ENCODE measurements around the gene STAB2.
"Not testable (repeated sequence)": the region's sequence is repeated elsewhere in the genome, so short reads cannot be mapped to it uniquely, and the experiment has no call there.

STAB2 gene

DNA sequence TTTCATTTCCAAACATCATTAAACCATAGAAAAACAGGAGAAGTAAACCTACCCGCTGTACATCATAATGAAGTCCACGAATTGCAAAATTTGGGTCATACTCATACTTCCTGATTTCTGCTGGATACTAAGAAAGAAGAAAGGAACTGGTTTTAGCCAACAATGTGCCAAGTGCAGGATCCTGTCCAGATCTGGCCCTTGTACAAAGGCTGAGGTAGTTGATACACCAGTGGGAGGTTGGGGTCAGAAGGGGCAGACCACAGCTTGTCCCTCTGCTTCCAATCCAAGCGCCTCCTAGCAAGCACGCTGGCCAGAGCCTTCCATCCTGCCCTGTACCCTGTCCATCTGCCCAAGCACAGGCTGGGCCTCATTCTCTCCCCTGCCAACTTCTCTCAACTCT lies 219.7 kb downstream of the STAB2 start:
- no peak for DNase-seq (ENCODE audit: low read depth, low spot score)

DNA sequence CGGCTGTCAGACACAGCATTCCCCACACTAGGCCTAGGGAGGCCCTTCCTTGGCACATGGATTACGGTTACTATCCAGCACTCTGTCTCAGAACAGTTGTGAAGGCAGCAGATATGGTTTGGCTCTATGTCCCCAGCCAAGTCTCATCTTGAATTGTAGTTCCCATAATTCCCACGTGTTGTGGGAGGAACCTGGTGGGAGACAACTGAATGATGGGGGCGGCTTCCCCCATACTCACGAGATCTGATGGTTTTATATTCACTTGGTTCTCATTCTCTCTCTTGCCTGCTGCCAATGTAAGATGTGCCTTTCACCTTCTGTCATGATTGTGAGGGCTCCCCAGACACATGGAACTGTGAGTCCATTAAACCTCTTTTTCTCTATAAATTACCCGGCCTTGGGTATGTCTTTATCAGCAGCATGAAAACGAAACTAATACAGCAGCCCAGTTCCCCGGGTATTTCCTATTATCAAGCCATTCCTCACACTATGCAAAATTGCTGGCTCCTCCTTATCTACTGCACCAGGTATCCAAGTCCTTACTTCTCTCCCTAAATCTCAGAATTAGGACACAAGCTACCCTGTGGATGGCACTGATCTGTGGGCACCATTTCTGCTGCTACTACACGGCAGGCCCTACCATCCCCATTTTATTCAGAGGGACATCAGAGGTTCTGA lies 220.6 kb downstream of the STAB2 start:
- DNase-seq (ENCODE audit: low read depth, low spot score) = no peak

DNA sequence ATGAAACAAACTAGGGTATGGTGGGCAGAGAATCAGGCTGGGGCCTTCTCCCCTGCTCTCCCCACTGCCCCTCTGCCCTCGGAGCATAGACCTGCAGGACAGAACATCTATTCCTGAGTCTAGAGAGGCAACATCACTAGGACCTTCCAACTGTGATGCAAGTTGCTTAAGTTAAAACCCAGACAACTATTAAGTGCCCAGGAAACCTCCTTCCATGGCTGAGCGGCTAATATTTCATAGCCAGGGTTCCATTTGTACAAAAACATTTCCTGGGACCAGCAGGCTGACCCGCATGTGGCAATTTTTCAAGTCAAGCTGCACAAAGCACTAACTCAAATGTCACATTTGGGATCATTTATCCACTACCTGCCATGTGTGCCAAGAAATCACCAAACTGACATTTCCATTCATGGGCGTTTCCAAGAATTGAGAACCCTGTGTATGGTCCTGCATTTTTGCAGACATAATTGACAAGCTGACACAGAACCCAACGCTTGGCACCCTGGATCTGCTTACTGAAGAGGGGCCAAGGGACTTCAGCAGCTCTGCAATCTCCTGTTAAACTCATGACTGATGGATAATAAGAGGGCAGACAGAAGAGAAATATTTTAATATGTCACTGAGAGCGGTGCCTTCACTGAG lies 221.3 kb downstream of the STAB2 start:
- no peak for DNase-seq (ENCODE audit: low read depth, low spot score)

DNA sequence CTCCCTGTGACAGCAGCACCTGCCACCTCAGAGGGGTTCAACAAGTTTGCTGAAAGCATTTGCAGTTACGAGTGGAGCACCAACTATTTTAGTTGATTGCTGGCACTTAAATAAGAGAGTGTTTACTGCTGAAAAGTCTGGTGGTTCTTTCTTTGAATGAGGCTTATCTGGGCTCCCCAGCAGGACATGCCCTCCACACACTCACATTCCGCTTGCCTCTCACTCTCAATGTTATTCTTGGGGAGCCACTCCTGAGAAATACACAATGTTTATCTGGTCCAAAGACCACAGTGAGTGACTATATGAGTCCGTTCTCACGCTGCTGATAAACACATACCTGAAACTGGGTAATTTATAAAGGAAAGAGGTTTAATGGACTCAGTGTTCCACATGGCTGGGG lies 222.1 kb downstream of the STAB2 start:
- no peak for DNase-seq (ENCODE audit: low read depth, low spot score)

DNA sequence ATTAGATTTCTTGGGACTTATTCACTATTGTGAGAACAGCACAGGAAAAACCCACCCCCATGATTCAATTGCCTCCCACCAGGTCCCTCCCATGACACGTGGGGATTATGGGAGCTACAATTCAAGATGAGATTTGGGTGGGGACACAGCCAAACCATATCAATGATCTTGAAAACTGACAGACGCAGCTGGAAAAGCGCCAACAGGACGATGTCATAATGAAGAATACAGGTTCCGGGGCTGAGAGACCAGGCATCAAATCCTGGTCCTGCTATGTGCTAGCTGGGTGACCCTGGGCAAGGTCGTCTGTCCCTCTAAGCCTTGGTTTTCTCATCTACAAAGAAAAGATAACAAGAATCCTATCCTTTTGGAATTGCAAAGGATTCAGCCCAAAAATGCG lies 222.6 kb downstream of the STAB2 start:
- DNase-seq (ENCODE audit: low read depth, low spot score) = not testable (repeated sequence)

DNA sequence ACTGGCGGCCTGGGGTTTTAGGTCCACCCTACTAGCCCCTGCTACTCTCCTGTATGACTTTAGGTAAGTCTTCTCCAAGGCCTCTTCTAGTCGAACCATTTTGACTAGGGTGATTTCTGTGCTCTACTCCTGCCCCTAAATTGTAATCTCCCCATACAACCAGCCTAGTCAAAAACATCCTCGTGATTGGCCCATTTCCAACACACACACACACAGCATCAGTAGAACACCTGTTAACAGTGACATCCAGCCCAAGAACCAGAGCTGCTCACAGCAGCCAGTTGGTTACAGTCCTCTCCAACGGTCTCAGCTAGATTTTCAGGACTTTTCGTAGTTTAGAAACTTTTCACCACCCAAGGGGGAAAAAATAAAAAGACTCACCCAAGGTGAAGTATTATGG lies 223.0 kb downstream of the STAB2 start:
- DNase-seq (ENCODE audit: low read depth, low spot score) = no peak

DNA sequence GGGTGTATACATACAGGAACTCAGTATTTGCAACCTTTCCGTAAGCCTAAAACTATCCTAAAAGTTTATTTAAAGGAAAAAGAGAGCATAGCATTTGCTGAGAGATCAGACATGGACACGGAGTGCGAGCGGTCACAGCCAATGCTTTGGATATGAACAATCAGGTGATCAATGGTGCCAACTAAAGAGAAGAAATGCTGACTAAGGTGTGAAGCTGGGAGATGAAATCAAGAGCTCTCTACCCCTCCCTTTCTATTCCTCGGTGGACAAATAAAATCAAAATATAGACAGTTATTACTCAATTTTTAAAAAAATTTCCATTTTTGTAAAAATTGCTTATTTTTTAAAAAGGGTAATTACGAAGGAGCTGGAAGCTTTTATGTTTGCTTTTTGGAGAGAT lies 224.7 kb downstream of the STAB2 start:
- DNase-seq (ENCODE audit: low read depth, low spot score) = no peak

DNA sequence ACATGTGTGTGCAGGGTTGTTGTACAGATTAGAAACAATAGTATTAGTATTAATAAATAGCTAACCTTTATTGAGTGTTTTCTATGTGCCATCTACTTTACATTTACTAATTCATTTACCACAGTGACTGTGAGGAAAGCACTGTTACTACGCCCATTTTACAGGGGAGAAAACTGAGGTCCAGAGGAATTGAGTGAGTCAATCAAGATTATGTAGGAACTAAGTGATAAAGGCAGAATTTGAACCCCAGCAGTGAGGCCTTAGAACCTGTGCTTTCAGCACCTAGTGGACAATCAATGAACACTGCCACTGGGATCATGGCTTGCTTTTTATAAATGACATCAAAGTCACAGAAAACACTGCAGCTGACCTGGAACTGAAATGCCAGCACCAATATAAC lies 225.7 kb downstream of the STAB2 start:
- no peak for DNase-seq (ENCODE audit: low read depth, low spot score)

DNA sequence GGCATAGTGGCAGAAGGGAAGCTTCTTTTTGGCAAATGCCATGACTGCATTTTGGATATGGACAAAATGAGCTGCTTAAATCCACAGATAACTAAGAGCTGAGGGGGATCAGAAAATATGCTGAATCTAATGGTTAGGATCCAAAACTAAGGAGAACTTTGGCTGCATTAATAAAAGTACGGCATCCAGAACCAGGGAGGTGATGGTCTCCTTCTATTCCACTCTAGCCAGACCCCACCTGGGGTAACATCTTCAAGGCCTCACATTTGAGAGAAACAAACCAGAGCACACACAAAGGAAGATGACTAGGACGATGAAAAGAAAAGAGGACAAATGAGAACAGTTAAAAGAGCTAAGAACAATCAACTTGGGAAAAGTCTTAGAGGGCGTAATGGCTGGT lies 226.4 kb downstream of the STAB2 start:
- DNase-seq (ENCODE audit: low read depth, low spot score) = no peak

DNA sequence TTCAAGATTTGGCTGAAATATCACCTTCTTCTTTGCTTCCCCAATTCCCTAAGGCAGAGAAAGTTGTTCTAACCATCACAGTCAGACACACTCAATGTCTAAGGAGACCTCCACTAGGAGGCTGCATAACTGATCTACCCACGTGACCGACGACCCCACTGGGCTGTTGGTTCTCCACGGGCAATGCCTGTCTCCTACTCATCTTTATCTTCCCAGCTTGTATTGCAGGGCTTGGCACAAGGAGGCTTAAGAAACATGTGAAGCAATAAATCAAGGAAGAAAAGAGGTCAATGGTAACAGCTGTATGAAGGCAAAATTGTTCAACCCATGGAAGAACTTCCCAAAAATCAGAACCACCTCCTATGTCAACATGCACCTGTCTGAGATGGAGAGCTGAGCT lies 226.9 kb downstream of the STAB2 start:
- no peak for DNase-seq (ENCODE audit: low read depth, low spot score)

DNA sequence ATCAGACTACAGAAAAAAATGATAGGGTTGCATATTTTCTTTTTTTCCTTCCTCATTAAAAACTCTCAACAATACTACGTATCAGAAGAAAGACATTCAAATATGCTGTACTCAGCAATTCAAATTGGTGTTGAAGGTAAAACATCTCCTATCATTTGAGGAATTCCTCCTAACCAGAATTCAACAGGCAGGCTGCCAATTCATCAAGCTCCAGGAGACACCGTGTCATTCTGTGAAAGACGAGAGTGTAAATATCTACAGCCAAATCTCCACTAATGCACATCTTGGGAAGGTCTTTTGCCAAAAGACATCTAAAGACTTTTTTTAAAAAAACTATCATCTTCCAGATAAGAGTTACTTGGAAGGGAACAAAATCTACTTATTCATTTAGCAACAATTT lies 227.4 kb downstream of the STAB2 start:
- DNase-seq (ENCODE audit: low read depth, low spot score) = no peak
